Uterus (tissue), 2 donors: ENCODE measurements around the gene CAMKK2.

Experiments
- CTCF ChIP-seq, 4 experiments: fragments of 200-600 bp in 2 of 4; fragments of 450-650 bp in 2 of 4; sonication (generic) in 2 of 4; IDR thresholded peaks; one replicate each; pipeline ENCODE4 v1.5.1; 2016 to 2019; ENCODE audit warnings: antibody characterized with exemption in 4 of 4, mild to moderate bottlenecking in 2 of 4, moderate library complexity in 1 of 4
- POLR2A ChIP-seq, 2 donors: fragments of 450-650 bp; IDR thresholded peaks; one replicate each; pipeline ENCODE4 v1.6.1; 2016; ENCODE audit warnings: antibody characterized with exemption in 2 of 2, mild to moderate bottlenecking in 1 of 2, moderate library complexity in 1 of 2

- no peak for TF ChIP-seq CTCF (IDR thresholded peaks at IDR 0.05)
- TF ChIP-seq POLR2A (IDR thresholded peaks at IDR 0.05), result no peak
These were observed 105.4 kb downstream of the CAMKK2 start for GRCh38 chr12:121191151-121191550.
